Femur (tissue), 1 donor: ENCODE data around the gene TMEM273.

ENCODE experiments used
- DNase-seq: peaks from one replicate; pipeline ENCODE4 v3.0.0-alpha.2; 2017

TMEM273 gene

DNA sequence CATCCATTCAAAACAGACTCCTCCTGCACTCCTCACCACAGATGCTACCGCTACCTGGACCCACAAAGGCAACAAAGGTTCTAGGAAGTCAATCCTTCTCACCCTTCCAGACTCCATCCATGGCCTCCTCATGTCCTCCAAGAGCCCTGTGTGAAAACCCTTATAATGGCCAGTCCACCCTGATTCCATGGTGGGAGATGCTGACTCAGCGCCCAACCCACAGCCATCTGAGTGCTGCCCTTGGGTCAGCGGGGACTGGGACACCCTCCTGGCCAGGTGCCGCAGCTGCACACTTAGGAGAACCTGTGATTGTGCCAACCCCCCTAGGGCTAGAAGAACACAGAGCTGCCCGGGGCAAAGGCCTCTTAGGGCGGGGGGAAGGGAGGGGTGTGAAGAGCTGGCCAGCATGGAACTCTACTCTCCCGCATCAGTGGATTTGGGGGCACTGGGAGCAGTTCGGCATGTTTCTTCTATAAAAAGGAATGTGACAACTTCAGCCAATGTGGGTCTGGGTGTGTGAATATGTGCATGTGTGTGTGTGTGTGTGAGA is 25.4 kb downstream of the TMEM273 start:
- no peak for DNase-seq

DNA sequence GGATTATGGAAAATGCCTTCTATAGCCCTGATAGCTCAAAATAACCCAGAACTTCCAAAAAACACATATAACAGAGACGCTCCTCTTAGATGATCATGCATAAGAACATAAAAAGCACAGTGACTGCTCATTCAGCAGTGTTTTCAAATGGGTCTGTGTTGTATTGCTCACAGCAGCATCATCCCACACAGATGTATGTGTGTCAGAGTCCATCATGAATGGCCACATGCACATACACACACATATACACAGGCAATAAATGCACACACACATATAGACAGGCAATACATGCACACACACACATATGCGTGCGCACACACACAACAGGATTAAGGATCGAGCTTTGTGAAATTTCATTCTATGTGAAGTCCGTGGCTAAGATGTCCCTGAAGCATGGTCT is 26.1 kb downstream of the TMEM273 start:
- DNase-seq = no peak

DNA sequence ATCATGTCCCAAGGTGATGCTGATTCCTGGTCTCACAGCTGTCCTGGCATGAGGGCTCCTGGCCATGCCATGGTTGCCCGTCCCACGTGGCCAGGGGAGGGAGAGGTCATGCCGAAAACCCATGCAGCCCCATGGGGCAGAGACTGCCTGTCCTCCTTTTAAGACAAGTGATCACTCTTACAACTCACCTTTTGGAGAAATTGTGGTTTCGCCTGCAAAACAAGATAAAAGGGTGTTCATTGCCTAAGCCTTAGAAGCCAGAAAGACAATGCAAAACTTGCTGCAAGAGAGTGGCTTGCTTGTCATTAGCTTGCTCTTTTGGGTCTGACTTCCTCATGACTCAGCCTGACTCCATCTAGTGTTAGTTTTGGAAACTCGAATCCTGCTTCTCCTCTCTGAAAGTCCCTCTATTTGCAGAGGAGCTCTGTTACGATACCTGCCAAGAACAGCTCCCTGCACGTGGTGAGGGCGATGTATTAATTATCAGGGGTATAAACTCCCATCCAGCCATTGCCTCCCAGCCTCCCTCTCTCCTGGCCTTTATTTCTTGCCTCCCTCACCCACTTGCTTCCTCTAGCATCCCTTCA is 26.7 kb downstream of the TMEM273 start:
- no peak for DNase-seq

DNA sequence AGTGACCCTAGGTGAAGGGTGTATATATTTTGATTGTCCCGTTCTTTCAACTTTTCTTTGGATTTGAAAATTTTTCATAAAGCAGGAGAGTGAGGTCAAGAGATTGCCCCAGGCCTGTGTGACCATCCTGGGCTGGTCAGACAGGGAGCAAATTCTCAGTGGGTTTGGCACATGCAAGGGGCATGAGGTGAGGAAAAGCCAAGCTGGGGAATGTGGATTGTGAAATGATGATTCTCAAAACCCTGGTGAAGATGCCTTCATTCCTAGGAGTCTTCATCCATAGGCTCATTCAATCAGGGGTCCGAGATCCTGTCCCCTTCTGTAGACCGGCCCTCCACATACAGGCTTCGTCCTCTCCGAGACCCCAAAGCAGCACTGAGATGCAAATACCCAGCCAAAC is 27.4 kb downstream of the TMEM273 start:
- no peak for DNase-seq

DNA sequence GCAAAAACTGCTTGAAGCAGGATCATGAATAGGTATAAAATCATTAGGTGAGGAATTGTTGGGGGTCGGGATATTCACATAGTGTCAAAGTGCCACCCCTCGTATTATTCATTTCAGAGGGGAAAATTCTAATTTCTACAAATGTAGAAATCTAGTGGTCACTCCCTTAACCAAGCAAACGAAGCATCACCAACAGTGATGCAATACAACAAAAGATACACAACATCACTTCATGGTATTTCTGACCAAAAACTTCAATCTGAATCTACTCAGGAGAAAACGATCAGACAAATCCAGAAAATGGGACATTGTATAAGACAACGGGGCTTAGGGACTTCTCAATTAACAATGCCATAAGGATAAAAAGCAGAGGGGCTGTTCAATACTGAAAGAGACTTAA is 28.1 kb downstream of the TMEM273 start:
- DNase-seq = no peak

DNA sequence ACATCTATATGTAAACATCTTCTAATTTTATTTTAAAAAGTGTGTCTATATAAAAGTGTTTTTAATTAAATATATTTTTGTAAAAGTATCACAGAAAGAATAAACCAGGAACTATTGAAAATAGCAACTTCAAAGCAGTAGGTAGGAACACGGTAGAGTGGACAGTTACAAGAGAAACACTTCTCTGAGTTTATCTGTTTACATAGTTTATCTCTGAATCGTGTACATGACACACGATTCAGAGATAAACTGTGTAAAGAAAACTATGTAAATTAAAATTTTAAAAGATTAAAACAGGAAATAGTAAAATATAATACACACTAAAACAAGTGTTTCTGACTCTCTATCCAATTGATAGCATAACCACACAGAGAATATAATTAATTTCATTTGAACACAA is 29.3 kb downstream of the TMEM273 start:
- DNase-seq = no peak

DNA sequence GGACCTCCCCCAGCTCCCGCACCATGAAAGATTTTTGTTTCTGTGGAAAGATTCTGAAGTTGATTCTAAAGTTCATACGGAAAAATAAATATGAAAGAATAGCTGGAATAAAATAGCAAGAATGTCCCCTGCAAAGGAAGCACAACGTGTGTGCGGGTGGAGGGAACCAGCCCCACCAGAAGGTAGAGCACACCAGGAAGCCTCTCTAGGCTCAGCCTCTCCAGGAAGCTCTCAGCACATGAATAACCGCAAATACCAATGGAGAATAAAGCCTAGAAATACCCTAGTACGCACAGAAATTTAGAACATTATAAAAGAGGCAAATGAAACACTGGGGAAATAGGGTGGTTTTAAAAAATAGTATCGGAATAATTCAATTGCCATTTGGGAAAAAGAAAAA is 29.8 kb downstream of the TMEM273 start:
- no peak for DNase-seq

DNA sequence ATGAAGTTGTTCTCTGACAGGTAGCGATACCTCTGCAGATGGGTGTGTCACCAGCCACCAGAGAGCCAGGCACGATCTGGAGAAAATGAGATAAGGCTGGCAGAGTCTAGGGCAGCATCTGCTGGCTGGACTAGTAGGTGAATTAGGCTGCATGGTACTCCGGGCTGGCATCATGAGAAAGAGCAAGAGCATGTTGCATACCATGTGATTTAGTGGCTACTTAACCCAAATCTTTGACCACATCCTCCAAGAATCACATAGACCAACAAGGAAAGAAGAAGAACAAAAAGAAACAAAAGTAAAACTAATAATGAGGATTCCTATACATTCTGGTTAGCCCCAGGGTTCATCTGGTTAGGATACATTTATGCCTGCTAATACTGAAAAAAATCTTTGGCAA is 31.0 kb downstream of the TMEM273 start:
- DNase-seq = no peak

DNA sequence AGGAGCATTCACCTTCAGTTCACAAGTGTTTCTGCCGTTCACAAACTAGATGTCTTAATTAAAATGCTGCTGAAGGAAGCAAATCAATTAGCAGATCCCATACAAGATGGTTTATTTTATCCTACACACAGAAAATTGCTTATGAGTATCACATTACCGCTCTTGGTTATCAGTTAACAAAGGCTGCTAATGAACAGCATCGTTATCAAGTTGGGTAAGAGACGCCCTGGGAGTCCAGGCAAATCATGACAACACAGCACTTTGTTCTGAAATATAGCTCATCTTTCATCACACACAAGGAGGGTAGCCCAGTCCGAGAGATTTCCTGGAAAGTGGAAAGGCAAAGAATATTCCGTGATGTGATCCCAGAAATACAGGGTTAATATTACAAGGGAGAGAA is 33.5 kb downstream of the TMEM273 start:
- no peak for DNase-seq

DNA sequence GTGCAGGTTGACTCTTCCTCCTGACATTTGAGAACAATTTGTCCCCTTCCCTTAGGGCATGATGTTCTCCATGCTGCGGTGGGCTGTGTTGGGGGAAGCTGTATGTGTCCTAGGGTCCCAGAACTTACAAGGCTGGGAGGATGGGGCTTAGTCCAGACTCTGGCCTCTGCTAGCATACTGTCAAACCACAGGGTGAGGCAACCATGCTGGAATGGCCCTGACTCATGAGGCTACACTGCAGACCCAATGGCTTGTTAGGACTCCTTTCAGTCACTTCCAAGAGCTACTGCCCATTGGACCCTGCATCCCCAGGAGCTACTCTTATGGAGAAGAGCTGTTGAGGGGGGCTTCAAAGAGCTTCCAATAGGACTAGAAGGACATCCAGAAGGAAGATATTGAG is 34.2 kb downstream of the TMEM273 start:
- DNase-seq = no peak

DNA sequence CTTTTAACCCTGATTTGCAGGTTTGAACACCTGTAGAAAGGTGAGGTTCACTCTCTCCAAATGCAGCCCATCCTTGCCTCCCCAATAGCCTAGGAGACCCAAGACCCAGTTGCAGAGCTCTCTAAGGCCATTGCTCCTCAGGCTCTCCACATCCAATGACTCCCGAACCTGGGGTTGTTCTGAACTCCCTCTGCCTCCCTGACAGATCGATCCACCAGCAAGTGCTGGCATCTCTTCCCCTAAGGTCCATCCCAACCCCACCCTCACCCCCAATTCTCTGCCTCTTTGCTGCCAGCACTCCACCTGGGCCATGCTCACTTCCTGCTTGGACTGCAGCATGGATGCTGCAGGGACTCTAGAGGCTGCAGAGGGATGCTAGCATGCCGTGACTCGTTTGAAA is 35.1 kb downstream of the TMEM273 start:
- DNase-seq = no peak

DNA sequence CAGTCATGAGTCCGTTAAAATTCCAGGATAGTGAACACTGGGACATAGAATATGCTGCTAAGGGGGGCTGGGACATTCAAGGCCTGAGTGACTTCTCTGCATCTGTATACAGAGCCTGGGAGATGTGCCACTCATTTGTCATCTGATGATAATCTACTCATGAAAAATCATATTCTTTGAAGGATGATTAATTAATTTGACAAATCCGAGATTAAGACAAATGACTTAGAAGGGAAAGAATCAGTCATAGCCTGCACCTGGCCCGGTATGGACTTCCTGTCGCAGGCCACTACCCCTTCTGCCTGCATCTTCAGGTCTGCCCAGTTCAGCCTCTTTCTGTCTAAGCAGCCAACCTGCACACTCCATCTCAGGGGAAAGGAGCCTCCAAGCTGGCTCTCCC is 35.5 kb downstream of the TMEM273 start:
- DNase-seq = no peak

DNA sequence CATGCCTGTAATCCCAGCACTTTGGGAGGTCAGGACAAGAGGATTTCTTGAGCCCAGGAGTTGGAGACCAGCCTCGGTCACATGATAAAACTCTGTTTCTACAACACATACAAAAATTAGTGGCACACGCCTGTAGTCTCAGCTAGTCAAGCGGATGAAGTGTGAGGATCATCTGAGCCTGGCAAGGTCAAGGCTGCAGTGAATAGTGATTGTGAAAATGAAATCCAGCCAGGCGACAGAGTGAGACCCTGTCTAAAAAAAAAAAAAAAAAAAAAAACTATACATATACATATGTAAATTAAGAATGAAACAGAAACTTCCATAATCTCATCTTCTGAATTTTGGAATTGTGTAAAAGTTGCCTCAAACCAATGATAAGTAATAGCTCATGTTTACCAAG is 36.2 kb downstream of the TMEM273 start:
- DNase-seq = no peak

DNA sequence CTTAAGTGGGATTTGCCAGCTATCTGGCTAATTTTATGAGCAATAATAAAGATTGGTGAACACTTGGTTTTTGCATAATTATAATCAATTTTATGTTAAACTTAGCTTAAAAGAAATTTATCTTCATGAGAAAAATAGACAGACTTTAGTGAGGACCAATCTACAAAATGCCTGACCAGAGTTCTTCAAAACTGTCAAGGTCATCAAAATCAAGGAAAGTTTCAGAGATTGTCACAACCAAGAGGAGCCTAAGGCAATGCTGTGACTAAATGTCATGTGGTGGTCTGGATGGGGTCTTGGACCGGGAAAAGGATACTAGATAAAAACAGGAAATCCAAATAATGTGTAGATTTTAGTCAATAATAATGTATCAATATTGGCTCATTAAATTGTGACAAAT is 36.7 kb downstream of the TMEM273 start:
- no peak for DNase-seq

DNA sequence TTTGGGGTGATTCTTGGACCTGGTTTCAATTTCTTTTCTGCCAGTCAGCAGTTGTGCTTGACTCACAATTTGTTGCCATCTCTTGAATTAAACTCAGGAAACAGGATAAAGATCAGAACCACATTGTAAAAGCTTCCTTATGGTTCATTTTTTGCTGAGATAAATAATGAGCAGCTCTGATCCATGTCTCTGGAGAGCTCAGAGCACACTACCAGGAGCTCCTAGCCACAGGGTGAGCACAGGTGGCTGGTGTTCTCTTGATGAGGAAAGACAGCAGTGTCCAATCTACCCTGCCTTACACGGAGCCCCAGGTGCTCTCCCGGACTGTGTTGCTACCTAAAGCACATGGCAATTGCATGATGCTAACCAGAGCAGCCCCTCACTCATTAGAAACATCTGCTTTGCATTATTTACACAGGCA is 37.2 kb downstream of the TMEM273 start:
- DNase-seq = no peak

DNA sequence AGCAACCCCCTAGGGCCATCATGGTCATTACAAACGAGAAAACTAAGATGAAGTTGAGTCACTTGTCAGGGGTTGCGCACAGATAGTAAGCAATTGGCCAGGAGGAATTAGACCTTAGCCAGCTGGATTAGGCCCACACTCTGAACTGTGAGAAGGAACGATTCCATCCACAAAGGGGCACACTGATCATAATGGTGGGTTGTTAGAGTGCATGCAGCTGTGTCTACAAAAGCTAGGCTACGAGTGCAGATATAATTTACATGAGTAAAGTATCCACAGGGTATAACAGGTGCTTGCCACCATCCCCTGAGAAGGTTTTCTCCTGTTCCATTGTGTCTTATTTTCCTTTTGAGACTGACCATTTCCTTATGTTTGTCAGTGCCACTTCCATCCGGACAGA is 37.8 kb downstream of the TMEM273 start:
- no peak for DNase-seq

DNA sequence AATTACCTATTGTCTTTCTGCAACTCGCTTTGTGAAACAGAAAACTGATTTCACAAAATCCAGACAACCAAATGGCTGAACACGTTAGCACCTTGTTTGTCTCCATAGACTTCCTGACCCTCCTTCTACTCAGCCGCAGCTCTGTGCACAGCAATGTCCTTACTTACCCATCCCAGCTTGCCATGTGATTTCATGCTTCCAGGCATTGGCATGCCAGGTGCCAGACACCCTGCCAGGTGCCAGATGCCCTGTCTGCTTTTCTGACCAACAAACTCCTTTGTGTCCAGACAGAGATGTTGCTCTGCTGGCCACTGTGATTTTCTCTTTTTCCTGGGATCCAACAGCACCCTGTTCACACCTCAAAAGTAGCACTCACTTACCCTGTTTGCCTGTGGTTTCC is 38.3 kb downstream of the TMEM273 start:
- no peak for DNase-seq

DNA sequence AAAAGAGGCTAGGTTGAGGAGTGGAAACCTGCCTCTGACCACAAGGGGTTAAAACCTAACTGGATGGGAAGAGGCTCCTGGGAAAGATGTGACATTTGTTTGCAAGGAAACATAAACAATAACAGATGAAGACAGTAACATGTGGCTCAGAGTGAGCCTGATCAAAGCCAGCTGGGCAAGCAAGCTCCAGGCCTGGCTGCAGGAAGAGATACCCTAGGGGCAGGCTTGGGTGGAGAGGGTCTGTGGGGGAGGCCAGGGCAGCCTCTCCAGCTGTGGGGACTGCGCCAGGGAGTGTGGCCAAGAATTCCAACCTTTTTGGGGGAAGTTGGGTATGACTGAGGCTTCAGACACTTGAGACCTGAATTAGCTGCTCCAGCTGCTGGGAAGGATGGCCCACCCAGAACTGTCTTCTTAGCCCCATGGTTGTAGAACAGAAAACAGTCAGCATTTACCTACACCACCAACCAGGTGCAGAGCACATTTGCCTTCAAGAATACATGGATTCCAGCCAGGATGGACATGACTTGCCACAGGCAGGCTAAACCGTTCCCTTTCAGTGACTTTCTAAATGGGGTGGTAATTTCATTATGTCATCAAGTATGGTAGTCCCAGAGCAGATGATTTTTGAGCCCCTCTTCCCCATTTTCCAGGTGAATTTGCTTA is 44.0 kb downstream of the TMEM273 start:
- peak; percentile 71 for DNase-seq

DNA sequence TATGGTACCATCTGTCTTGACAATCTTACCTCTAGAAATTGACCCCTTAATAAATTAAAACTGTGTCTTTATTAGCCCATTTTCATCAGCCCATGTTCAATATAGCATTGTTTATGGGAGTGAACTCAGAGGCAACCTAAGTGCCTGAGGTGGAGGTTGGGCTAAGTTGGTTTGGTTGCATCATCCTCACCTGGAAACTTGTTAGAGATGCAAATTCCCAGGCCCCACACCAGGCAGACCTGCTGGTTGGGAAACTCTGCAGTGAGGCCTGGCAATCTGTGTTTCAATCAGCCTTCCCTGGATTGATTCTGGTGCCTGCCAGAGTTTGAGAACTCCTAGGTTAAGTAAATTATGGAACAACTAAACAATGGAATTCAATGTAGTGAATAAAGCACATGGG is 44.9 kb downstream of the TMEM273 start:
- DNase-seq = no peak

DNA sequence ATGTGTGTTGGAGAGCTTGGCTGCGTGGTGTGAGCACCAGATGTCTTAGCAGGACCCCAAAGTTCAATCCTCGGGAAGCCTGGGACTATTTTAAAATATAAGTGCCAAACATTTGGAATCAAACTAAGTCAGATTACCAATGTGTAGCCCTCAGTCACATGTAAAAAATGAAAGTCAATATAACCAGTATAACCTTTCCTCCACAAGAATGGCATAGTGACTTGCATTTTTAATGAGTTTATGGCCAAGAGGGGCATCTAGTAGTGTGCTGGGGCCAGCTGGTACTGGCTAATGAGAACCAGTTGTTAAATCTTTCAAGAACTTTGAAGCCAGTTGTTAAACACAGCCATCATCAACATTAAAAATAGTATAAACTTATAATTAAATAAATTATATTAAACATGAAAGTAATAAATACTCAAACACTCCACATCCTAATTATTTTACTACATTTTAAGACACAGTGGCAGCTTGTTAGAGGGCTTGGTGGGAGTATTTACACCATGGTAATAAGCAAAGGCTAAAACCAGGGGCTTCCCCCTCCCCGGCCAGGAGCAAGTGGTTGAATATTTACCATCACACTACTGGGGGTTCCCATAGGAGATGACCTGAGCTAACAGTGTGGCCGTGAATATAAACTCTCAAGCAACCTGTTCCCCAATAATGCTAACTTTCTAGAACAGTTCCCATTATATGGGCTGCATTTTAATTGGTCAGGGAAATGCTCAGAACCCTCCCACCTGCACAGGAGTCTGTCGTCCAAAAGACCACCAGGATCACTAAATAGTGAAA is 46.5 kb downstream of the TMEM273 start:
- no peak for DNase-seq

DNA sequence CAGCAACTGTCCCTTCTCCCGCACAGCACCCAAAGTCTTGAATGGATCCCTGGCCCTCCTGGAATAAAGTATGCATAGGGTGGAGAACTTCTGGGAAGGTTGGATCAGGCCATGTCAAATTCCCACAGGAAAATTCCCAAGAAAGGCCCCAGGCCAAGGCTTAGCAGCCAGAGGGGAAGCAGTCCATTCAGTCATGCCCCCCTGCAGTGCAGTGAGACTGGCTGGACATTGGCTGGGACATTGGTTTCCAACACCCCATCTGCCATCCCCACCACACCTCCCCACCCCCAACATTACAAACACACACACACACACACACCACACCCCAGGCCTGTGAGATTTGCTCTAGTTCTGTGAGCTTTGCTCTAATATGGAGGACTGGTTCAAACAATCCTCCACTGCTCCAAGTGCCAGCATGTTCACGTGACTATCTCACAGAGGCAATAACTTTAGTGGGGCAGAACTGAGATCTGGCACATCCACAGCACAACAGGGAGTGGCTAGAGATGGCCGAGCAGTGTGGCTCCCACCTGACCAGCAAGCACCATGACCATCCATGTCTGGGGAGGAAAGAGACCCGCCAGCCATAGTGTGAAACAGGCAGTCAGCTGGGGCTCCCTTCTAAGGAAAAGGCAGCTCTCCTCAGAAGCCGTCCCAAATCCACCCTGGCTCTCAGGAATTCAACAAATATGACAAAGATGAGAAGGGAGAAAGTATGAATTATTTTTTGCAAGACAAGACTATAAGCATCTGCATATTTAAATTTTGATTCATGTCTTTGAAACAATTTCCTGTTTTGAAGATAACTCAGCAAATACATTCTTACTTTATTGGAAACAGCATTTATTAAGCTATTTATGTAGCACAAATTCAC is 47.6 kb downstream of the TMEM273 start:
- no peak for DNase-seq

DNA sequence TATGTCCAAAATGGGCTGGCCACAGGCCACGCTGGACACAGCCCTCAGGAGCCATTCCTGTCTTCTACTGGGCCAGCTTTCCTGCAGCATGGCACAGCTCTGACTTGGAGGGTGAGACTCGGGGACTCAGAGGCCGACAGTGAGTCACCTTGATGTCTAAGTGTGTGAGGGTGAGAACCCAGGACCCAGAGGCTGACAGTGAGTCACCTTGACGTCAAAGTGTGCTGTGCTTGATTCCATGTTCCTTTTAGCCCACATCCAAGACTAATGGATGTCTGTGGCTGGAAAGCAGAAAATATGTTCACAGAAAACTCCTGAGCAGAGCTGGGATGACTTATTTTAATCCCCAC is 48.4 kb downstream of the TMEM273 start:
- no peak for DNase-seq
